ENCODE measurements around the gene RYR1.

The RYR1 gene

GRCh38 chr19:38519988-38520387 lies 86.5 kb downstream of the RYR1 start:
- H3K36me3 ChIP-seq (ENCODE audit: control insufficient read depth, low read length): no peaks in the 10 kb centered on the region
- peaks cover 5% of the 10 kb centered on the region for H3K4me1 ChIP-seq (ENCODE audit: control insufficient read depth, low read length)
- H3K27me3 ChIP-seq (ENCODE audit: control insufficient read depth, low read length): peaks cover 3% of the 10 kb centered on the region; the same call in 1 of the 2 replicates
- H3K4me2 ChIP-seq (ENCODE audit: low read length): no peak overlapping the region
- H4K20me1 ChIP-seq (ENCODE audit: control insufficient read depth, insufficient read depth, low read depth, low read length): no peaks in the 10 kb centered on the region
- no peaks in the 10 kb centered on the region for H3K79me2 ChIP-seq (ENCODE audit: control insufficient read depth, low read length)
- no peaks in the 10 kb centered on the region for H3K9me3 ChIP-seq (ENCODE audit: control insufficient read depth, insufficient read depth, low read length)
- no peaks in the 10 kb centered on the region for H3F3A ChIP-seq (ENCODE audit: control insufficient read depth, insufficient read depth)
- no peak overlapping the region for H3K27ac ChIP-seq (ENCODE audit: low read depth, low read length)
- no peak overlapping the region for H3K4me3 ChIP-seq (ENCODE audit: low read length)
- no peaks in the 10 kb centered on the region for H3K9me2 ChIP-seq (replicated peaks; ENCODE audit: control insufficient read depth, low read length)
- TF ChIP-seq EZH2phosphoT487 (IDR thresholded peaks at IDR 0.05; ENCODE audit: borderline replicate concordance, low read length) (no peak), CTCF (IDR thresholded peaks at IDR 0.05; ENCODE audit: low read depth, low read length, poor library complexity, severe bottlenecking) (no peak)

- Histone ChIP-seq H3K79me2 (ENCODE audit: control insufficient read depth, low read length) (no peaks in the 10 kb centered on the region), H4K20me1 (ENCODE audit: control insufficient read depth, insufficient read depth, low read depth, low read length) (no peaks in the 10 kb centered on the region), H3K27ac (ENCODE audit: low read depth, low read length) (no peak overlapping the region), H3K27me3 (ENCODE audit: control insufficient read depth, low read length) (peaks cover 3% of the 10 kb centered on the region; the same call in 1 of the 2 replicates), H3K4me3 (ENCODE audit: low read length) (no peak overlapping the region), H3K9me3 (ENCODE audit: control insufficient read depth, insufficient read depth, low read length) (no peaks in the 10 kb centered on the region), H3K4me1 (ENCODE audit: control insufficient read depth, low read length) (no peaks in the 10 kb centered on the region), H3K36me3 (ENCODE audit: control insufficient read depth, low read length) (no peaks in the 10 kb centered on the region), H3K9me2 (replicated peaks; ENCODE audit: control insufficient read depth, low read length) (no peaks in the 10 kb centered on the region), H3F3A (ENCODE audit: control insufficient read depth, insufficient read depth) (no peaks in the 10 kb centered on the region), H3K4me2 (ENCODE audit: low read length) (no peak overlapping the region)
- no peak for TF ChIP-seq CTCF (IDR thresholded peaks at IDR 0.05; ENCODE audit: low read depth, low read length, poor library complexity, severe bottlenecking)
- no peak for TF ChIP-seq EZH2phosphoT487 (IDR thresholded peaks at IDR 0.05; ENCODE audit: borderline replicate concordance, low read length)
These were observed 89.4 kb downstream of the RYR1 start for GRCh38 chr19:38522915-38523314.

GRCh38 chr19:38523319-38523718 lies 89.8 kb downstream of the RYR1 start:
- H3K79me2 ChIP-seq (ENCODE audit: control insufficient read depth, low read length): no peaks in the 10 kb centered on the region
- no peaks in the 10 kb centered on the region for H3K9me2 ChIP-seq (replicated peaks; ENCODE audit: control insufficient read depth, low read length)
- H3K9me3 ChIP-seq (ENCODE audit: control insufficient read depth, insufficient read depth, low read length): no peaks in the 10 kb centered on the region
- H3K36me3 ChIP-seq (ENCODE audit: control insufficient read depth, low read length): no peaks in the 10 kb centered on the region
- TF ChIP-seq CTCF (IDR thresholded peaks at IDR 0.05; ENCODE audit: low read depth, low read length, poor library complexity, severe bottlenecking) (no peak), EZH2phosphoT487 (IDR thresholded peaks at IDR 0.05; ENCODE audit: borderline replicate concordance, low read length) (no peak)
- no peaks in the 10 kb centered on the region for H4K20me1 ChIP-seq (ENCODE audit: control insufficient read depth, insufficient read depth, low read depth, low read length)
- H3K4me2 ChIP-seq (ENCODE audit: low read length): no peak overlapping the region
- no peaks in the 10 kb centered on the region for H3F3A ChIP-seq (ENCODE audit: control insufficient read depth, insufficient read depth)
- no peak overlapping the region for H3K4me3 ChIP-seq (ENCODE audit: low read length)
- H3K27ac ChIP-seq (ENCODE audit: low read depth, low read length): no peak overlapping the region
- peaks cover 3% of the 10 kb centered on the region; the same call in 1 of the 2 replicates for H3K27me3 ChIP-seq (ENCODE audit: control insufficient read depth, low read length)
- H3K4me1 ChIP-seq (ENCODE audit: control insufficient read depth, low read length): no peaks in the 10 kb centered on the region
